Measurements from ENCODE around the gene MESP2.

GRCh38 chr15:89747708-89748682 is 28.1 kb upstream of the MESP2 start:
- no peak for TF ChIP-seq SRF (IDR thresholded peaks at IDR 0.05; ENCODE audit: low read depth, low read length)
- TF ChIP-seq POLR2A (IDR thresholded peaks at IDR 0.05; ENCODE audit: control extremely low read depth in 1 of 2, low read depth in 2 of 2, low read length in 2 of 2), result no peak
- TF ChIP-seq ATF2 (IDR thresholded peaks at IDR 0.05; ENCODE audit: low read length), result no peak
